ENCODE data around the gene IER5L. TPM values are rescaled to one million over a fixed set of nuclear protein-coding genes. Genes with fewer than 3 reads are reported as not detected.
"Not testable (repeated sequence)": the region's sequence is repeated elsewhere in the genome, so short reads cannot be mapped to it uniquely, and the experiment has no call there.

The IER5L gene
- total RNA-seq, 1 donor from 2014 or later: 13.4 TPM

GRCh38 chr9:129203556-129203909 is 25.5 kb upstream of the IER5L start:
- DNase-seq (ENCODE audit: low read depth, low spot score): no peak

- no peak for DNase-seq (ENCODE audit: low read depth, low spot score)
Measured at GRCh38 chr9:129202613-129203555, 24.8 kb upstream of the IER5L start.

- no peak for DNase-seq (ENCODE audit: low read depth, low spot score)
Measured at GRCh38 chr9:129201866-129202265, 23.8 kb upstream of the IER5L start.

GRCh38 chr9:129201289-129201688 is 23.2 kb upstream of the IER5L start:
- DNase-seq (ENCODE audit: low read depth, low spot score): no peak

GRCh38 chr9:129200255-129200654 is 22.2 kb upstream of the IER5L start:
- DNase-seq (ENCODE audit: low read depth, low spot score): no peak

- no peak for DNase-seq (ENCODE audit: low read depth, low spot score)
Measured at GRCh38 chr9:129199044-129199435, 21.0 kb upstream of the IER5L start.

- no peak for DNase-seq (ENCODE audit: low read depth, low spot score)
Measured at GRCh38 chr9:129198319-129199043, 20.4 kb upstream of the IER5L start.

GRCh38 chr9:129197978-129198318 is 19.9 kb upstream of the IER5L start:
- DNase-seq (ENCODE audit: low read depth, low spot score): no peak

GRCh38 chr9:129197045-129197444 is 19.0 kb upstream of the IER5L start:
- not testable (repeated sequence) for DNase-seq (ENCODE audit: low read depth, low spot score)

GRCh38 chr9:129195606-129196005 is 17.5 kb upstream of the IER5L start:
- DNase-seq (ENCODE audit: low read depth, low spot score): no peak

- no peak for DNase-seq (ENCODE audit: low read depth, low spot score)
Measured at GRCh38 chr9:129194221-129194620, 16.2 kb upstream of the IER5L start.

GRCh38 chr9:129193655-129194054 is 15.6 kb upstream of the IER5L start:
- no peak for DNase-seq (ENCODE audit: low read depth, low spot score)

GRCh38 chr9:129191234-129191633 is 13.2 kb upstream of the IER5L start:
- no peak for DNase-seq (ENCODE audit: low read depth, low spot score)

- not testable (repeated sequence) for DNase-seq (ENCODE audit: low read depth, low spot score)
Measured at GRCh38 chr9:129189971-129190370, 11.9 kb upstream of the IER5L start.

GRCh38 chr9:129187042-129187441 is 9.0 kb upstream of the IER5L start:
- no peak for DNase-seq (ENCODE audit: low read depth, low spot score)

GRCh38 chr9:129185991-129186390 is 7.9 kb upstream of the IER5L start:
- no peak for DNase-seq (ENCODE audit: low read depth, low spot score)

GRCh38 chr9:129185402-129185801 is 7.3 kb upstream of the IER5L start:
- no peak for DNase-seq (ENCODE audit: low read depth, low spot score)

GRCh38 chr9:129184596-129185122 is 6.6 kb upstream of the IER5L start:
- DNase-seq (ENCODE audit: low read depth, low spot score): no peak

GRCh38 chr9:129184219-129184524 is 6.1 kb upstream of the IER5L start:
- no peak for DNase-seq (ENCODE audit: low read depth, low spot score)

- no peak for DNase-seq (ENCODE audit: low read depth, low spot score)
Measured at GRCh38 chr9:129183495-129184218, 5.6 kb upstream of the IER5L start.

- no peak for DNase-seq (ENCODE audit: low read depth, low spot score)
Measured at GRCh38 chr9:129182625-129183494, 4.8 kb upstream of the IER5L start.

Data from pulmonary artery endothelial cell (primary cell).